Stimulated activated CD8-positive, alpha-beta memory T cell treated with anti-CD3 and anti-CD28 coated beads, Interleukin-15, amount 100 ng/mL, for 4 hours (primary cell): ENCODE measurements around the gene MACF1.
"Not testable (repeated sequence)": the region's sequence is repeated elsewhere in the genome, so short reads cannot be mapped to it uniquely, and the experiment has no call there.

Experiments used
- DNase-seq, 2 donors: peaks; one replicate each; pipeline ENCODE4 v3.0.0-alpha.2; 2020; ENCODE audit warnings: low read depth in 2 of 2

MACF1 gene

DNA sequence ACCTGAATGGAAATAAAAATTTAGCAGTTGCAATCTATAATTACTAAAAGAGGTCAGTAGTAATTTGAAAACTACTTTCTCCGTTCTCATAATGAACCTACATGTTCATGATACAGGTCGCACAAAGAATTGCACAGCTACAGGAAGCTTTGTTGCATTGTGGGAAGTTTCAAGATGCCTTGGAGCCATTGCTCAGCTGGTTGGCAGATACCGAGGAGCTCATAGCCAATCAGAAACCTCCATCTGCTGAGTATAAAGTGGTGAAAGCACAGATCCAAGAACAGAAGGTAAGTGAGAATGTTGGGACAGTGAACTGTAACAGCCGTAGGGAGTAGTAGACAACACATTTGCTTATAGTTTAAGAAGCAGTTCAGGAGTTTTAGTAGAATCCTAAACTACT, 218.1 kb downstream of the MACF1 start:
- no peak for DNase-seq

DNA sequence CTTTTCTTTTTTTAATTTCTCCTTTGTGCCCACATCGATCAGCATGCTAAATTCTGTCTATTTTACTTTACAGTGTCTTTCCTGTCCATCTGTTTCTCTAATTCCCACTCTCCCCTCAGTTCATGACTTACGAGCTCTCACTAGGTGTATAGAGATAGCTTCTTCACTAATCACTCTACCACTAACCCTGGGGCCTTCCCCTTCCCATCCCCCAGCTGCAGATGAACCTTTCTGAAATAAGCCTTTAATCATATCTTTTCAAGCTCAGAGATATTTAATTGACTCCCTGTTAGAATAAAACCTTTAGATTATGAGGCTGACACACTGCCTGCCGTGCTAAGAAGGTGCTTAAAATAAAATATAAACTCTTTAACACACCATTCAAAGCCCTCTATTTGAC, 220.7 kb downstream of the MACF1 start:
- no peak for DNase-seq

DNA sequence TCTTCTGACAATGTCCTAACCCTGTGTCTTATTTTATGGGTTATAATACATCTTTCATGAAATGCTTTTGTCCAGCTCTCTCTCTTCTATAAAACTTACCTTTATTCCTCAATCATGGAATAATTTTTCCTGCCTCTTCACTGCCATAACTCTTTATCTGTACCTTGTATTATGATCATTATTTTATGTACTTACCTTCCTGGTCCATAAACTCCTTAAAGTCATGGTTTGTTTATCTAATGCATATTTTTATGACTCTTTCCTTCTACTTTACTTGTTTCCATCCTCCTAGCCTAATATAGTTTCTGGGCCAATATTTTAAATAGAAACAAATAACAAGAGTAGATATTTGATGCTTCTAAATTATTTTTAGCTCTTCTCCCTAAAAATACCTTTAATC, 221.1 kb downstream of the MACF1 start:
- no peak for DNase-seq

DNA sequence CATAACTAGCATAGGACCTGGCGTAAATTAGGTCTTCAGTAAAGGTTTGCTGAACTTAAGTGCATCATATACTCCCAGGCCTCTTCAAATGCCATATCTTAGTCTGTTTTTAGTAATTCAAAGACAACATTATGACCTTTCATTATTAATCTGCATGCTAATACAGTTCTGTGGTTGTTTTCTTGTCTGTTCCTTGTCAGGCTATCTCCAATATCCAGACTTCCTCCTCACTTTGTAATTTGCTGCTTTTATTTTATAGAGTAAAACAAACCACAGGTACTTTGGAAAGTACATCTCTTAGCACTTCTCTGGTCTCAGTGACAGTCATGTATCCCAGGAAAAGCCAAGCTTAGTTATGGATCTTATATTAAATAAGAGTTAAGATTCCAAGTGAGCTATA, 221.9 kb downstream of the MACF1 start:
- no peak for DNase-seq

DNA sequence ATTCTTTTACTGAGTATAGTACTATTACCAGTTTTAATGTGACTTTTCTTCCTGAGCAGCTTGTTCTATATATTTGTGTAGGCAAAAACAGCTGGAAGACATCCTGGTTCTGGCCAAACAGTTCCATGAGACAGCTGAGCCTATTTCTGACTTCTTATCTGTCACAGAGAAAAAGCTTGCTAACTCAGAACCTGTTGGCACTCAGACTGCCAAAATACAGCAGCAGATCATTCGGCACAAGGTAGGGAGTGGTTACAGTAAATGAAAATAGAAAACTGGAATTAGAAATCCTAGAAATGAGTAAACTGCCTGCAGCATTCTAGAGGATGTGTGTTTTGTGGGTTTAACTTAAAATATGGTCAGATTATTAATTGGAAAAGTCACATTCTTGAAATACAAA, 222.9 kb downstream of the MACF1 start:
- no peak for DNase-seq

DNA sequence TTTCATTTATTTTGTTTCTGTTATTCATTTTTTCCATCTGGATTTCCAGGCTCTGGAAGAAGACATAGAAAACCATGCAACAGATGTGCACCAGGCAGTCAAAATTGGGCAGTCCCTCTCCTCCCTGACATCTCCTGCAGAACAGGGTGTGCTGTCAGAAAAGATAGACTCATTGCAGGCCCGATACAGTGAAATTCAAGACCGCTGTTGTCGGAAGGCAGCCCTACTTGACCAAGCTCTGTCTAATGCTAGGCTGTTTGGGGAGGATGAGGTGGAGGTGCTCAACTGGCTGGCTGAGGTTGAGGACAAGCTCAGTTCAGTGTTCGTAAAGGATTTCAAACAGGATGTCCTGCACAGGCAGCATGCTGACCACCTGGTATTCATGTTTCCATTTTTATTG, 223.4 kb downstream of the MACF1 start:
- DNase-seq: no peak

DNA sequence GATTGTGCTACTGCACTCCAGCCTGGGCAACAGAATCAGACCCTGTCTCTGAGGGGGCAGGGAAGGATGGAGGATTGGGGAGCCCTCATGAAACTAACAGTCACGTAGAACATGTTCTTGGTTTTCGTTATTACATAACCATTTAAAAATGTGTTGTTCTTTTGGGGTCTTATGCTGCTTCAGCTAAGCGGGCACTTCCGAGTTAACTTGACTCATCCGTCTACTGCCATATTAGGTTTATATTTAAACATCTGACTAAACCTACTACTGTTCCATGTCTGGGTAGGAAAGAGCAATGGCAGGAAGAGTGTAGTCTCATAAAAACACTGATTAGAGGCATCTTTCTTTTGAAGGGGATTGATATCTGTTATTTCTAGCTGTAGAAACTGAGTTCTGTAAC, 227.4 kb downstream of the MACF1 start:
- no peak for DNase-seq

DNA sequence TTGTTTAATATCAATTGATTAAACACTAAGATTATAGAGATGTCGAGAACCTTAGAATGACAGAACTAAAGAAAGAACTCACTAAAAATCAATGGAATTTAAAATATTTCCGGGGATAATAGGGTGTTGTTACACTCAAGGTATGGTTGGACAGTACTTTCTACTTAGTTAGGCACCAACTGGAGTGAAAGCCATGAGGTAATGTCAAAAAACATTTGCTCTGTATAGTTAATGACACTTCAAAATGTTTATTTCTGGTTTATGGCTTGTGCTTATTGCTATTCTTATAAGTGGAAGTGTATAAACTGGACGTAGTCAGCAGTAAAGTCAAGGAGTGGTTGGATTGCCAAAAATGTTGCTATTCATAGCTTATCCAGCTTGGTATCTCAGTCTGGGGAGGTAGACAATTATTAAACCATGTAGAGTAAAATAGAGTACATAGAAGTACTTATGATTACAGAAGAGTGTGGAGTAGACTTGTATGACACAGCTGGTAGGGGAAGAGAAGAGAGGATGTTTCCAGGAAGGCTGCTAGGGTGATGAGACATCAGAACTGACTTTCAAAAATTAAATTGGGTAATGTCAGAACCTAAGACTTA, 230.4 kb downstream of the MACF1 start:
- DNase-seq: no peak

DNA sequence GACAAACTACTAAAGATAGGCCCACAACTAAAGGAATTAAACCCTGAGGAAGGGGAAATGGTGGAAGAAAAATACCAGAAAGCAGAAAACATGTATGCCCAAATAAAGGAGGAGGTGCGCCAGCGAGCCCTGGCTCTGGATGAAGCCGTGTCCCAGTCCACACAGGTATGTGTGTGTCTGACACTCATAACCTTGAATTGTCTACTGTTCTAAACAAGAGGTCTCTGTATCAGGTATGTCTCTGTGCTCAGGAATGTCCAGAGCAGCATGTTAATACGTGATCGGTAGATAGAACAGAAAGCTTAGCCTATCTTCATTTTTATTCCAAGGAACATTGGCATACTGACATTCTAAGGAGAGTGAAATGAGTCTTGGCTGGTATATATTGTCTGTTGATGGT, 231.1 kb downstream of the MACF1 start:
- no peak for DNase-seq

DNA sequence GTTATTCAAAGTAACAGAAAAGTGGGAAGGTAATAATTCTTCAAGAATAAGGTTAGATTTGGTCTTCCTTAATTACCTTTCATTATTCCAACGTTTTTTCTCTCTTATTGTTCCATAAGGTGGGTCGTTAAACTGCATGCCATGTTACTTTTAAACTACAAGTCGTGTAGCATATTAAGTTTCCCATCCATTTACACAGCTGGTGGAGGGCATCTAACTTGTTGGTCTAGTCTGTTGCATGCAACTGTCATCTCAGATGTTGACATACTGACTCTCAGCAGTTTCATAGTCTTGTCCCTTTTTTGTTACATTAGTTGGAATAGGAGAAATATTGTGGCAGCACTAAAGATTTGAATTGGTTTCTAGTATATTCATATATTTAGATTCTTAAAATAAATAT, 232.3 kb downstream of the MACF1 start:
- DNase-seq: no peak

DNA sequence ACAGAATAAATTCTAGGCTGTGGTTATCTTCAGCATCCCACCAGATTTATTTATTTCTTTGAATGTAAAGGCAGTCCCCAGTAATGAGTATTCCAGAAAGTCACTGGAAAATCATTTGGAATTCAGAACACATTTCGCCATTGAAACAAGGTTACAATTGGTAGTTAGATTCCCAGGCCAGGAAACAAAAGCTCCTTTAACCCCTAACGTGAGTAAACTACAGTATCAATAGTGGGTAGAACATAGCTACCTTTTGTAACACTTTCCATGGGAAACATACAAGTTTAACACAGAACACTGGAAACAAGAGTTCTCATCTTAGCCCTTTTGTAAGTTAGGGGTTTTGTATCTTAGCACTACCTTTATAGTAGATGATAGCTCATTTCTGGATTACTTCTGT, 233.5 kb downstream of the MACF1 start:
- DNase-seq: no peak

DNA sequence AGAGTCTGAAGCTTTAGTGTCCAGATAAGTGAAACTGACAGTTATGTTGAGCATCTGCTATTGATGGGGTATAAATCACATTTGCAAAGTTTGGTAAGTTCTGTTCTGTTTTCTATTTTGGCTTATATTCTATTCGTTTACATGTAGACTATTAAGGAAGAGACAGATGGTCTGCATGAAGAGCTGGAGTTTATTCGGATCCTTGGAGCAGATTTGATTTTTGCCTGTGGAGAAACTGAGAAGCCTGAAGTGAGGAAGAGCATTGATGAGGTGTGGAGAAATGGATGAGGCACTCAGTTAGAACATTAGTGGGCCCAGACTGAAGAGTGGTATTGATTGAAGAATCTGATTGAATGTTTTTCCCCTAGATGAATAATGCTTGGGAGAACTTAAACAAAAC, 236.4 kb downstream of the MACF1 start:
- DNase-seq: no peak

DNA sequence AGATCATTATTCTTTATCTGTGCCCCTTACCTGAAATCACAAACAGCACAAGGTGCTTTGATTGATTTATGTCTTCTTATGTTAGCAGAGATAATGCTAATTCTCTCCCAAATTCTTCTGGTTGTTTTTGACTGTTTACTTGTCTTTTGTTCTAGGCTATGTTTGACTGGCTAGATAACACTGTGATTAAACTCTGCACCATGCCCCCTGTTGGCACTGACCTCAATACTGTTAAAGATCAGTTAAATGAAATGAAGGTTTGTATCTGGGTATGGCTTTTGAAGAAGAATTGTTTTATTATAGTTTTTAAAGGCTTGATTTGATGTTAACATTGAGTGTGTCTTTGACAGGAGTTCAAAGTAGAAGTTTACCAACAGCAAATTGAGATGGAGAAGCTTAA, 237.3 kb downstream of the MACF1 start:
- DNase-seq: no peak

DNA sequence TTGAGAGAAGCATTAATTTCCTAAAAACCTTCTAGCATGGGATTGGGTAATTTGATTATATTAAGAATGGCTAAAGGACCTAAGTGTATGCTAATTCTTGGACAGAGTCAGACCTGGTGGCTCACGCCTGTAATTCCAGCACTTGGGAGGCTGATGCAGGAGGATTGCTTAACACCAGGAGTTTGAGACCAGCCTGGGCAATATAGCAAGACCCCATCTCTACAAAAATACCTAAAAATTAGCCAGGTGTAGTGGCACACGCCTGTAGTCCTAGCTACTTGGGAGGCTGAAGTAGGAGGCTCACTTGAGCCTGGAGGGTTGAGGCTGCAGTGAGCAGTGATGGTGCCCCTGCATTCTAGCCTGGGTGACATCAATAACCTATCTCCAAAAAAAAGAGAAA, 241.1 kb downstream of the MACF1 start:
- DNase-seq: no peak

DNA sequence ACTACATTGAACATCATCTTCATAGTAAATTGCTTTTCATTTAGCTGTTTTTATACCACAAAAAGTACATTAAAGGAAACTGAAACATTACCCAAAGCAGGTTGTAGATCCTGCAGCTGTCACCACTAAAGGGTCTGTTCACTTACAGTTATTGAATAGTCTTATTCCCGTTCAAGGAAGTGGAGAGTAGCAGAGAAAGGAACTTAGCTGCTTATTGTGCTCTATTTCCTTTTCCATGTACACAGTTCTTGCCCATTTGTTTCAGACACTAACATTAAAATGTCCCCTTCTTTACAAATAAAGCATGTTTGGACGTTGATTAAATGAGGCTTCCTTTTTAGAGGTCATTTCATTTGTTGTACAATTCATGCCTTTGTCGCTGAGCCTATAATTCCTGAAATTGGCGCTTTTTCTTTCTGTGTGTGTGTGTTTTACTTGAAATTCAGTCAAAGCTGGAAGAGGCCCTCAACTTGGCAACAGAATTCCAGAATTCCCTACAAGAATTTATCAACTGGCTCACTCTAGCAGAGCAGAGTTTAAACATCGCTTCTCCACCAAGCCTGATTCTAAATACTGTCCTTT, 242.6 kb downstream of the MACF1 start:
- no peak for DNase-seq

DNA sequence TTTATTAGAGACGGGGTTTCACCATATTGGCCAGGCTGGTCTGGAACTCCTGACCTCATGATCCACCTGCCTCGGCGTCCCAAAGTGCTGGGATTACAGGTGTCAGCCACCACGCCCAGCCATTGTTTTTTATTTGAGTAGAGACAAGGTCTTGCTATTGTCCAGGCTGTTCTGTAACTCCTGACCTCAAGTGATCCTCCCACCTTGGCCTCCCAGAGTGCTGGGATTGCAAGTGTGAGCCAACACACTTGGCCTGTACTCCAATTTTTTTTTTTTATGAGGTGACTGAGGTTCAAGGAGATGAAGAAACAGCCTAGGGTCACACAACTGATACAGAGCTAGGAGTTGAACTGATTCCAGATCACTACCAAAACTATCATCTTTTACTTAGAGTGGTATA, 245.5 kb downstream of the MACF1 start:
- DNase-seq: not testable (repeated sequence)

DNA sequence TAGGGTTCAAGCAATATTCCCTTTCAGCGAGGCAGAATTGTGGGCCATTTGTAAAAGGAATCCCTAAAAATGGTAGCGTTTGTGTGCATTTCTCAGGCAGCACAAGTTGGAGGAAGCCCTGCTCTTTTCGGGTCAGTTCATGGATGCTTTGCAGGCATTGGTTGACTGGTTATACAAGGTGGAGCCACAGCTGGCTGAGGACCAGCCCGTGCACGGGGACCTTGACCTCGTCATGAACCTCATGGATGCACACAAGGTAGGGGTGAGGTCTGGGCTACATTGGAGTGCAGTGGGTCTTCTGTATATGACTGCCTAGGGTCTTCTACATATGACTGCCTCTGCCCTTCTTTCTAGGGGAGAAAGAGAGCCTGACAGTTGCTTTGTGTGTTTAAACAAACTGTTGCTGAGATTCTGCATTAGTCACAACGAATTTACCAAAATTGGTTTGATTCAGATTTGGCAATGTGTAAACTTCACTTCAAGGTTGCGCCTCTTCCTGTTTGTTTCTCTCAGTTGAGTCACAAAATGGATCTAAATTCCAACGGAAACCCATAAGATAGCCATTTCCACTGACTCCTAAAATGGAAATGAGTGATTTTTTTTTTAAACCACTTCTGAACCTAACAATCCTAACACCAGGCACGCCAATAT, 246.6 kb downstream of the MACF1 start:
- no peak for DNase-seq

DNA sequence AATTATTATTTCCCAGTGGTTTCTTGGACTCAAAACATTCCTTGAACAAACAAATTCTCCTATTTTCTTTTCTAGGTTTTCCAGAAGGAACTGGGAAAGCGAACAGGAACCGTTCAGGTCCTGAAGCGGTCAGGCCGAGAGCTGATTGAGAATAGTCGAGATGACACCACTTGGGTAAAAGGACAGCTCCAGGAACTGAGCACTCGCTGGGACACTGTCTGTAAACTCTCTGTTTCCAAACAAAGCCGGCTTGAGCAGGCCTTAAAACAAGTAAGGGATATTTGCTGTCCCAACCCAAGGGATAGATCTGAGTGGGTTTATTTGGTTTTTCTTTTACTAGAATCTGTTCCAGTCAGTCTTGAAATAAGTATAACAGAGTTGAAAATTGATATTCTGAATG, 247.6 kb downstream of the MACF1 start:
- DNase-seq: no peak

DNA sequence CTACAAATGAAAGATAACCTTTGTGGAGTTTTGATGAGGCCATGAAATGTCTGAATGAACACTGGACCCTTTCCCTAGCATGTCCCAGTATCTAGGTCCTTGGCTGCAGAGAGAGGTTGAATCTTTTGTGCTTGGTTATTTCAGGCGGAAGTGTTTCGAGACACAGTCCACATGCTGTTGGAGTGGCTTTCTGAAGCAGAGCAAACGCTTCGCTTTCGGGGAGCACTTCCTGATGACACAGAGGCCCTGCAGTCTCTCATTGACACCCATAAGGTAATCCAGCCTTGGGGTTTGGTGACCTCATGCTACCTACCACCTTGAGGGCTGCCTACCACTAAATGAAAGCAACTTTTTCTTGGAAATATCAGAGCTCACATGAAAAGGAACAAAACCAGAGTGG, 248.0 kb downstream of the MACF1 start:
- no peak for DNase-seq

DNA sequence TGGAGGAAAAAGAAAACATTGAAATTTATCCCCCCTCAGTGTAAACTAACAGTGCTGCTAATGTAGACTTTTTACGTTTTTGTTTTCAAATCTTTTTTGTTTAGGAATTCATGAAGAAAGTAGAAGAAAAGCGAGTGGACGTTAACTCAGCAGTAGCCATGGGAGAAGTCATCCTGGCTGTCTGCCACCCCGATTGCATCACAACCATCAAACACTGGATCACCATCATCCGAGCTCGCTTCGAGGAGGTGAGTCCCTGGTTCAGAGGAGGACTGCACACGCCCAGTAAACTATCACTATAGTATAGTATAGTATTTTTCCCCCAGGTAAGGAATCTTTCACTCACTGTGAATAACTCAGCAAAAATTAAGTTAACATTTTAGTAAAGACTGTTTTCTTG, 249.1 kb downstream of the MACF1 start:
- no peak for DNase-seq

DNA sequence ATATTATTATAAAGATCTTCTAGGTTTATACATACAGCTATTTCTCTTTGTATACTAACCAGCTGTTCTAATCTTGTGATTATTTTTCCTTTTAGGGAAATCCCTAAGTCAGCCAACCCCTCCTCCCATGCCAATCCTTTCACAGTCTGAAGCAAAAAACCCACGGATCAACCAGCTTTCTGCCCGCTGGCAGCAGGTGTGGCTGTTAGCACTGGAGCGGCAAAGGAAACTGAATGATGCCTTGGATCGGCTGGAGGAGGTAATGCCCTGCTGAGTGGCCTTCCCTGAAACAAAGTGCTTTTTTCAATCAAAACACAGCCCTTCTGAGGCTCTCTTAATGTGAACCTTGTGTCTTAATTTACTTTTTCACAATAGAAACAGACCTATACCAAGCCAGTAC, 254.5 kb downstream of the MACF1 start:
- no peak for DNase-seq

DNA sequence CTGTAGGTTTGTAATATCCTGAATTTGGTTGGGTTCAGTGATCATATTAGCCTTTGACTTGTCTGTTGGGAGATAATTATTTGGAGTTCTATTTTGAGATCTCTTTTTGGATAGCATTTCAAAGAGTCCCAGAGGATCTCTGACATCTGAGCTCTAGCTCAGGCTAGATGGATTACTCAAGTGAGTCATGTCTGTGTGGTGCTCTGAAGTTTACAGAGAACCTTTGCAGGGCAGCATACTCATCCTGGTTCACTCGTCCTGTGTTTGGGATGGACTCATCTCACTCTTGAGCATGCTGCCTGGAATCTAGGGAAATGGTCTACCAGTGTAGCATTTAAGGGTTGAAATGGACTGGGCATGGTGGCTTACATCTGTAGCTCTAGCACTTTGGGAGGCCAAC, 257.6 kb downstream of the MACF1 start:
- no peak for DNase-seq

DNA sequence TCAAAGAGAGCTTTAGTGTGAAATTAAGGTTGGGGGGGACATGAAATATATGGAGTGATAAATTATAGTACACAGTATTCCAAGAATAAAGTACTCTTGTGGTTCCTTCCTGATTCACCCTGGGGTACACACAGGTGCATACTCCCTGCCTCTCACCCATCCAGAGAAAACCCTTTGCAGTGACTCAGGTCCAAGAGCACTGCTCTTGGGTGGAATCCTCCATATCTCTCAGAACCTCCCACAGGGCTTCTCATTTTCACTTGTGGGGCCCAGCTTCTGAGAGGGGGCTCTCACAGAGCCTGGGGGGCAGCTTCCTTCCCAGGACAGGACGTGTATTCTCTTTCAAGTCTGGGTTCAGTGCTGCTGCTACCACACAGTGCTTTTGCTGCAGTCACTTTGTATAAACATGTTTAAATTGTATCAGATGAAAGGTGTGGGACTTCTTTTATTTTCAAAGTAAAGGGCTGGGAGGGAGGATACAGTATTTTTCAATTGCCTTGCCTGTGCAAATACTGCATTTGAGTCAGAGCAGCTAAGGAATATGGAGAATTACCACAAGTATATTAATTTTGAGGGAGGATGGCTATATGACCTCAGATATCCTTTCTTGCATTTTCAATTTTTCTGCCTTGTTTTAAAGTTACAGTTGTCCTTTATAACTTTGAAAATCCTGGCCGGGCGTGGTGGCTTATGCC, 262.1 kb downstream of the MACF1 start:
- no peak for DNase-seq
